Stimulated activated CD4-positive, alpha-beta T cell treated with anti-CD3 and anti-CD28 coated beads, TNF-alpha, amount 100 ng/mL, for 24 hours (primary cell): Measurements from ENCODE around the gene PPIA.
"Not testable (repeated sequence)": the region's sequence is repeated elsewhere in the genome, so short reads cannot be mapped to it uniquely, and the experiment has no call there.

Source experiments
- DNase-seq, 3 experiments: peaks; one replicate each; pipeline ENCODE4 v3.0.0-alpha.2; 2020; ENCODE audit warnings: low read depth in 3 of 3

PPIA gene

GRCh38 chr7:44764081-44764480, 32.4 kb upstream of the PPIA start:
- DNase-seq, result no peak

DNA sequence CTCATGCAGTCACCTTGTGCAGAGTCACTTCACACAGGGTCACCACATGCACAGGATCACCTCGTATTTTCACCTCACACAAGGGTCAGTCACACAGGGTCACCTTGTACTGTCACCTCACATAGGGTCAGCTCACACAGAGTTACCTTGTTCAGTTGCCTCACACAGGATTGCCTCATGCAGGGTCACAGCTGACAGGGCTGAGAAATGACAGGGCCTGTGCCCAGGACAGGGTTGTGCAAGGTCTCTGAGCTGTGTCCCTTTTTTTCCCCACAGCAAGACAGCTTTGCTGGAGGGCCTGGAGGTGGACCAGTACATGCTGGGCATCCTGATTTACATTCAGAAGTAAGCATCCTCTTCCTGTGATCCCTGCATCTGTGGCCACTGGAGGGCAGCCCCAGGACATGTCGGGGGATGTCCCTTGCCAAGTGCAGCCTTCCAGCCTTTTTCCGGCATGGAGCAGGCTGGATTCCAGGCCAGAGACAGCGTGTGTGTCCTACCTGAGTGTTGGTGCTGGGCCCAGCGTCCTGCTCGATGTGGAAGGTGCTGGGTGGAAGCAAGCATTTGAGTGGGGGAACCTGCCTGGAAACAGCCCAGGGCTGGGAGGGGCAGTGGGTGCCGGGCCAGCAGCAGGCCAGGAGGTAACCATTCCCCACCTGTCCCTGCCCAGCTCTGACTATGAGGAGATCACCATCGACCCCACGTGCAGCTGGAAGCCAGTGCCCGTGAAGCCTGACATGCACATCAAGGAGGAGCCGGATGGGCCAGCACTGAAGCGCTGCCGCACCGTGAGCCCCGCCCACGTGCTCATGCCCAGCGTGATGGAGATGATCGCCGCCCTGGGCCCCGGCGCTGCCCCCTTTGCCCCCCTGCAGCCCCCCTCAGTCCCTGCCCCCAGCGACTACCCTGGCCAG, 31.6 kb upstream of the PPIA start:
- DNase-seq, result no peak

- DNase-seq, result no peak
Measured at GRCh38 chr7:44765579-44766415, 30.7 kb upstream of the PPIA start.

DNA sequence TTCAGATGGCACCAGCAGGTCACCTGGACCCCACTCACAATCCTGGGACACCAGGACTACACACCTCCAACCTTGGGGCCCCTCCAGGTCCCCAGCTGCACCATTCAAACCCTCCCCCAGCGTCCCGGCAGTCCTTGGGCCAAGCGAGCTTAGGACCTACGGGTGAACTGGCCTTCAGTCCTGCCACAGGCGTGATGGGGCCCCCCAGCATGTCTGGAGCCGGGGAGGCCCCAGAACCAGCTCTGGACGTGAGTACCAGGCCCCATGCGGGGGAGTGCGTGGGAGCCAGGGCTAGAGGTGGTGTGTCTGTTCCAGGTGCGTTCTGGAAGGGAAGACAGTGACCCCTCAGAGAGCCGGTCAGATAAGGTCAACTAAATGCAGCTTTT, 30.1 kb upstream of the PPIA start:
- no peak for DNase-seq

DNA sequence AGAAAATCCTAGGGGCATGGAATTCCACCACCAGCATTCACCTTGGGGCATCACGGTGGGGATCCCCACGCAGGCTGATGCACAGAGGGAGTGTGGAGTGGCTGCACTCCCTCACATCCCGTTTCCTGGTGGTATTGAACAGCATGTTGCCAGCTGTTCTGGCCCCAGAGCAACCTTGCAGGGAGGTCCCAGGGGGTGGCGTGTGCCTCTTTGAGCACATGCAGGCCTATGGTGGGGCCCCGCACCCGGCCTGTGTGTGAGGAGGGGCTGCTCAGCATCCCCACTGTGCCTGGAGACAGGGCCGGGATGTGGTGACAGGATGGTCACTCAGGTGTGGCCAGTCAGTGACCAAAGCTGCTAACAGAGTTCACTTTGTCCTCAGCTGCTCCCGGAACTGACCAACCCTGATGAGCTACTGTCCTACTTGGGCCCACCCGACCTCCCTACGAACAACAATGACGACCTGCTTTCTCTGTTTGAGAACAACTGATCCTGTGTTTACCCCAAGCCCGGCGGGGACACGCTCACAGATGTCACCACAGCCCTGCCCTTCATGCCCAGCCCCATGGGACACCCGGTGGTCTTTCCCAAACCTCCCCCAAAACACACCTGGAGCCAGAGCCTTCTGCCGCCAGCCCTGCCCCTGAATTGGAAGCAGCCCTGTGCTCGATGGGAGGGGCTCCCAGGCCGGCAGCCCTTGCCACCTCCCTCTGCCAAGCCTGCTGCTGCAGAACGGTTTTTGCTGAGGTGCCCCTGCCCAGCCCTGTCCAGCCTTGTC, 29.2 kb upstream of the PPIA start:
- DNase-seq, result no peak

- DNase-seq, result no peak
Measured at GRCh38 chr7:44767912-44768627, 28.4 kb upstream of the PPIA start.

- DNase-seq, result no peak
Measured at GRCh38 chr7:44768628-44769371, 27.7 kb upstream of the PPIA start.

DNA sequence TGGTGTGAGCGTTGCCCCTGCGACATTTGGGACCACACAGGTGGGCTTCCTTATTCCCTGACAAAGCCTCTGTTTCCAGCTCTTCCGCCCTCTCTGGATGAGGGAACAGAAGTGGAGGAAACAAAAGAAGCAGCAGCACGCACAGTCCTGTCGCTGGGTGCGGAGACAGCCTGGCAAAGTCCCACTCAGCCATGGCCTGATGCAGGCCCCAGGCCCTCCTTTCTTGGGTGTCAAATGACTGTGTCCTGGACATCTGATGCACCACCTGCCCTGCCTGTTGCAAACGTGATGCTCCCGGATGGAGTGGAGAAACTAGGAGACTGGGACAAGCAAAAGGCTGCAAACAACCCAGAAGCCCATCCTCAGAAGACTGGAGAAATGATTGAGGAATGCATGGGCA, 27.1 kb upstream of the PPIA start:
- DNase-seq, result no peak

GRCh38 chr7:44769776-44770294, 26.6 kb upstream of the PPIA start:
- DNase-seq, result no peak

DNA sequence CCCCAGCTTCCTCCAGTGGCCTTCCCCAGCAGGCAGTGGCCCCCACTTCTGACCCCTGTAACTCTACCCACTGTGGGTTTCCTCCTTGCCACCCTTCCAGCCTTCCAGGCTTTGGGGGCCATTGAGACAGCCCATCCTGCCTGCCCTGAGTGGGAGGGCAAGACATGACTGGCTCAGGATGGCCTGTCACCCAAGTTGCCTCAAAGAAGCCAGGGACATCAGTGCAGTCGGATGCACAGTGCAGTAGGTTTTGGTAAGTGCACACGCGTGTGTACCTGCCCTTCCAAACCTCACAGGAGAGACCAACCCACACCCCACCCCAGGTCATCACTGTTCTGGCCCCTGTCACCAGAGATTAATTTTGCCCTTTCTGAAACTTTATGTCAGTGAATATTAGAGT, 25.1 kb upstream of the PPIA start:
- no peak for DNase-seq

DNA sequence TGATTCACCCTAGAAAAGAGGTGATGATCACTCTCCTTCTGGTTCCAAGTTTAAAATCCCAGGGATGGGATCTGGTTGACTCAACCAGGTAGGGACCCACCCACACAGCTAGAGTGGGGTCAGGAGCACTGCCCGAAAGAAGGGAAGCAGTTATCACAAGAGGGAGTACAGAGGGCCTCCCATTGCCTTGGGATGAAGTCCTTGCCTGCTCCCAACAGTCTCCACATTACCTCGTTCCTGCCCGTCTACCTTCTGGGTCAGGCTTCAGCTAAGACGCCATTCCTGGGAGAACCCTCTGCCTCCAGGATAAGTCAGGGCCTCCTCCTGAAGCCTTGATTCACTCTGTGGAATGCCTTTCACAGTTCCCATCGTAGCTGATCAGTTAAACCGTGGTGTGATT, 24.0 kb upstream of the PPIA start:
- no peak for DNase-seq

- no peak for DNase-seq
Measured at GRCh38 chr7:44772867-44773266, 23.6 kb upstream of the PPIA start.

DNA sequence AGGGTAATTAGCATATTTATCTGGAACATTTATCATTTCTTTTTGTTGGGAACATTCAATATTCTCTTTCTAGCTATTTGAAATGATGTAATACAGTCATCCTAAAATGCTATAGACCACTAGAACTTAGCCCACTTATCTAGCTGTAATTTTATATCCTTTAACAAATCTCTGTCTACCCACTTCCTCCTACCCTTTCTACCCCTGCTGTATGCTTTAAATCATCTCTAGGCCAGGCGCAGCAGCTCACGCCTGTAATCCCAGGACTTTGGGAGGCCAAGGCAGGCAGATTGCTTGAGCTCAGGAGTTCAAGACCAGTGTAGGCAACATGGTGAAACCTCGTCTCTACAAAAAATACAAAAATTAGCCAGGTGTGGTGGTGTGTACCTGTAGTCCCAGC, 22.0 kb upstream of the PPIA start:
- not testable (repeated sequence) for DNase-seq

GRCh38 chr7:44775383-44776107, 20.9 kb upstream of the PPIA start:
- DNase-seq, result no peak

DNA sequence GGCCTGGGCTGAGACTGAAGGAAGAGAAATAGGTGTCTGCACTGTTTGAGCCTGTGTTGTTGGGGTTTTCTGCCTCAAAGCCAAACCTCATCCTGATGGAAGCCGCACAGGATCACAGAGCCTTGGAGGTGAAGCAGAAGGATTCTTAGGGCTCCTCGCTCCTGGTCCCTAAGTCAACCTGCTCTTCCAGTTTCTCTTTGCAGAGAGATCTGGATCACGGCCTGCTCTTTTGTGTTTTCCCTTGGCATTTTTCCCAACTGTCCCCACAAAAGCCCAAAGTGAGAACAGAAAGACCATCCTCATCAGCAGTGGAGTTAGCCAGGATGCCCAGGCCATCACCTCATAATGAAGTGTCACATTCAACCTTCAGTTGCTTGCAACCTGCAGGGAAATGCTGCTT, 20.3 kb upstream of the PPIA start:
- DNase-seq, result no peak

GRCh38 chr7:44782460-44782859, 14.0 kb upstream of the PPIA start:
- DNase-seq, result no peak

GRCh38 chr7:44783407-44783806, 13.1 kb upstream of the PPIA start:
- no peak for DNase-seq

GRCh38 chr7:44784364-44784763, 12.1 kb upstream of the PPIA start:
- DNase-seq, result no peak

DNA sequence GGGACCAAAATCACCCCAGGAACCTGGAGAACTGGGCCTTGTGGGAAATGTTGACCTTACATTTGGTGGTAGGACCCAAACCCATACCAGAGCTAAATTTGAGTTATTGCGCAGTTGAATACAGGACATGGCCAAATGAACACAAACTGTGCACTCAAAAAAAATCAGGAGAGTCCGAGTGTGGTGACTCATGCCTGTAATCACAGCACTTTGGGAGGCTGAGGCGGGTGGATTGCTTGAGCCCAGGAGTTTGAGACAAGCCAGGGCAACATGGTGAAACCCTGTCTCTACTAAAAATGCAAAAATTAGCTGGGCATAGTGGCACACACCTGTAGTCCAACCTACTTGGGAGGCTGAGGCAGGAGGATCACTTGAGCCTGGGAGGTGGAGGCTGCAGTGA, 11.3 kb upstream of the PPIA start:
- DNase-seq, result not testable (repeated sequence)

DNA sequence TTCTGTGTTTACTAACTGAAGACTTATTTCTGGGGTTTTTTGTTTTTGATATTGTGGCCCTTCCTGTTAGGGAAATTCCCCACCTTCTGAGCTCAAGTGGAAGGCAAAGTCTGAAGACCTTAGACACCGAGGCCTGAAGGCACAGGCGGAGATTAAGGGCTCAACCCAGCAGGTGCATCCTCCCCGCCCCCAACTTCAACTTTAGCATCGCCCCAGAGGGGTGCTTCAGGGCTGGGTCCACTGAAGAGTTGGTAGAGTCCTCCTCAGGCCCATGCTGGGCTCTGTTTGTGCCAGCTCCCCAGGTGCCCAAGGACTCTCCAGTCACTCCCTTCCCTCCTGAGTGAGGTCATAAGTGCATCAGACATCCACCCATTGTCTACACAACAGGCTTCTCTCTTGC, 9.4 kb upstream of the PPIA start:
- DNase-seq, result no peak
